ENCODE data around the gene NCAPD2.
"Not testable (repeated sequence)": the region's sequence is repeated elsewhere in the genome, so short reads cannot be mapped to it uniquely, and the experiment has no call there.

Gene NCAPD2

DNA sequence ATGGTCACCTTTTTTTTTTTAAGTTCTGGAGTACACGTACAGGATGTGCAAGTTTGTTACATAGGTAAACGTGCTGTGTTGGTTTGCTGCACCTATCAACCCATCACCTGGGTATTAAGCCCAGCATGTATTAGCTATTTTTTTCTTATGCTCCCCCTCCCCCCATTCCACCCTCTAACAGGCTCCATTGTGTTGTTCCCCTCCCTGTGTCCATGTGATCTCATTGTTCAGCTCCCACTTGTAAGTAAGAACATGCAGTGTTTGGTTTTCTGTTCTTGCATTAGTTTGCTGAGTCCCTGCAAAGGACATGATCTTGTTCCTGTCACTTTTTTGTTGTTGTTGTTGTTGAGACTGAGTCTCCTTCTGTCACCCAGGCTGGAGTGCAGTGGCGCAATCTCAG, 3.4 kb downstream of the NCAPD2 start:
- not testable (repeated sequence) for DNase-seq (ENCODE audit: low spot score)

DNA sequence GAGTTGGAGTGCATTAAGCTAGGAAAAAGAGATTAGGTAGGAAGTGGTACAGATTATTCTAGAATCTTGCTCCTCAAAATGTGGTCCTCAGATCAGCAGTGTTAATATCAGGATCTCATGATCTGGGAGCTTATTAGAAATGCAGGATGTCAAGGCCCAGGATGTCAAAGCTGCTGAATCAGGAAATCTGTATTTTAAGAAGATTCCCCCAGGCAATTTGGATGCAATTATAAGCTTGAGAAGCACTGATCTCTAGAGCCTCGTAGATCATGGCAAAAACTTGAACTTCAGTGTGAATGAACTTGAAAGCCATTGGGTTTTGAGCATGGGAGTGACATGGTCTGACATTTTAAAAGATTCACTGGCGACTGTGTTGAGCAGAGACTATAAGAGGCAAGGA, 6.6 kb downstream of the NCAPD2 start:
- DNase-seq (ENCODE audit: low spot score), result no peak

DNA sequence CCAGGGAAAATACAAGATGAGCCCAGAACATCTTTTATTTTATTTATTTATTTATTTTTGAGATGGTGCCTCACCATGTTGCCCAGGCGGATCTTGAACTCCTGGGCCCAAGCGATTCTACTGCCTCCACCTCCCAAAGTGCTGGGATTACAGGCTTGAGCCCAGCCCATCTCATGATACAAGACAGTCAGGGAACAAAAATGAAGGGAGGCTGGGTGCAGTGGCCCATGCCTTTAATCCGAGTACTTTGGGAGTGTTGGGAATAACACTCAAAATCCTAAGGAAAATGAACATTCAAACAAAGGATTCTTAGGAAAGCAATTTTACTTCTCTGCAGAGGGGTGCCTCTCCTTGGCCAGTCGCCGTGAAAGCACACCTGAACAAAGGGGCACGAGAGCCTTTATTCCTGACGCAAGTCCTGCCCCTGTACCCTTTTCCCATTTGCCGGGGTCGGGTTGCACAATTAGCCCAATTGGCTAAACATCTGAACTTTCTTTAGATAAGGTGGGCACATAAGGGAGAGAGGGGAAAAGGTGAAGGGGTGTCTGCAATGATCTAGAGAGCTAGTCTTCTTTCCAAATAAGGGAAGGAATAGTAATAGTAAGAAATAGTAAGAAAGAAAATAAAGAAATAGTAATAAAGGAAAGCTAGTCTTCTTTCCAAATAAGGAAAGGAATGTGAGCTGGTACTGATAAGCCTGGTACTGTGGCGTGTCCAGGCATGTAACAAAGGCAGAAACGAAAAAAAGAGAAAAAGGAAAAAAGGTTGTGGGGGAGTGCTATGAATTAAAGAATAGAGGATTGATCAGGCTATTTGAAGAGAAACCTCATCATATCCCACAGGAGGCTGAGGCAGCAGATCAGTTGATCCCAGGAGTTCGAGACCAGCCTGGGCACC, 13.4 kb downstream of the NCAPD2 start:
- no peak for DNase-seq (ENCODE audit: low spot score)

DNA sequence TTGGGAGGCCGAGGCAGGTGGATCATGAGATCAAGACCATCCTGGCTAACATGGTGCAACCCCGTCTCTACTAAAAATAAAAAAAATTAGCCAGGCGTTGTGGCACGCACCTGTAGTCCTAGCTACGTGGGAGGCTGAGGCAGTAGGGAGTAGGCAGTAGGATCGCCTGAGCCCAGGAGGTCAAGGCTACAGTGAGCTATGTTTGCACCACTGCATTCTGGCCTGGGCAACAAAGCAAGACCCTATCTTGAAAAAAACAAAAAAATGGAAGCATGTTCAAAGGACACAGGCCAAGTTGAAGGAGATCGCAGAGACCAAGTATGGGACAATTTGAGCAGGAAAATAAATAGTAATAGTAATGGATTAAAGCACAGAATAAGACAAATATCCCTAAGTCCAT, 14.2 kb downstream of the NCAPD2 start:
- DNase-seq (ENCODE audit: low spot score), result no peak

DNA sequence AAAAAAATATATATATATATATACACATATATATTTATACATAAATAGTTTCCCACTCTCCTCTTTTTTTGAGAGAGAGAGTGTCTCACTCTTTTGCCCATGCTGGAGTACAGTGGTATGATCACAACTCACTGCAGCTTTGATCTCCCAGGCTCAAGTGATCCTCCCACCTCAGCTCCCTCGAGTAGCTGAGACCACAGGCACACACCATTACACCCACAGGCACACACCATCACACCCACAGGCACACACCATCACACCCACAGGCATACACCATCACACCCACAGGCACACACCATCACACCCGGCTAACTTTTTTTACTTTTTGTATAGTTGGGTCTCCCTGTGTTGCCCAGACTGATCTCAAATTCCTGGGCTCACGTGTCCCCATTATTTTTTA, 26.3 kb downstream of the NCAPD2 start:
- no peak for DNase-seq (ENCODE audit: low spot score)

DNA sequence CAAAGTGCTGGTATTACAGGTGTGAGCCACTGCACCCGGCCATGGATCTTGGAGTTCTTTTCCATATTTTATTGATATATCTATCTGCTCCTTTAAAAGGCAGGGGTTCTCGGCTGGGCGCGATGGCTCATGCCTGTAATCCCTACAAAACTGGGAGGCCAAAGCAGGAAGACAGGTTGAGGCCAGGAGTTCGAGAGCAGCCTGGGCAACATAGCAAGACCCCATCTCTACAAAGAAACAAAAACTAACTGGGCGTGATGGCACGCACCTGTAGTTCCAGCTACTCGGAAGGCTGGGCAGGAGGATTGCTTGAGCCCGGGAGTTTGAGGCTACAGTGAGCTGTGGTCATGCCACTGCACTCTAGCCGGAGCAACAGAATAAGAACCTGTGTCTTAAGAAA, 28.3 kb downstream of the NCAPD2 start:
- no peak for DNase-seq (ENCODE audit: low spot score)

DNA sequence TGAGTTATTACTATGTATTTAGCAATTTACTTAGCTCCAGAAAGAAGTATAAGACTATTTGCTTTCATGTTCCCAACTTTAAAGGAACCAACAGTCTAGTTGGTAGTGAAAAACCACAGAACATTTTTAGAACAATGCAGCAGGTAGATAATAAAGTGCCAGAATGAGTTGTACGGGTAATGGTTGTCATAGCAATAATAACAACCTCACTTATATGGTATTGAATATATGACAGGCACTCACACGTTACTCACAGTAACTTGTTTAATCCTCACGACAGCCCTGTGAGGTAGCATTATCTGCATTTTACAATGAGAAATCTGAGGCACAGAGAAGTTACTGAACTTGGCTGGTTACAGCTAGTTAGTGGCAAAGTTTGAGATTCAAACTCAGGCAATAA, 29.8 kb downstream of the NCAPD2 start:
- no peak for DNase-seq (ENCODE audit: low spot score)

DNA sequence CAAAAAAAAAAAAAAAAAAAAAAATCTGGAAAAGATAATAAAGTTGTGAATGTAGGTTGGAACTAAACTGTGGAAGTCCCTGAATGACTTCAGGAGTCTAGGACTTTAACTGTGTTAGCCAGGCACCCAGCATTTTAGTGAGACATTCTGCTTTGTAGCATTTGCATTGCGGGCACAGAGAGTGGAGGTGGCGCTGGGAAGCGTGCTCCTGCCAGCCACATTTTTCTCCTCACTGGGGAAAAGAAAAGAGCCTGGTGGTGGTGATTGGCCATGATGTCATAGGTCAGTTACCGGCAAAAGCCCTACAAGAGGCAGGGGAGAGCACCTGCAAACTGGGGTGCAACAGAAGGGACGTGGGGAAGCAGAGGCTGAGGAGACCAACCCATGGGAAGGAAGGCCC, 30.7 kb downstream of the NCAPD2 start:
- DNase-seq (ENCODE audit: low spot score), result no peak

DNA sequence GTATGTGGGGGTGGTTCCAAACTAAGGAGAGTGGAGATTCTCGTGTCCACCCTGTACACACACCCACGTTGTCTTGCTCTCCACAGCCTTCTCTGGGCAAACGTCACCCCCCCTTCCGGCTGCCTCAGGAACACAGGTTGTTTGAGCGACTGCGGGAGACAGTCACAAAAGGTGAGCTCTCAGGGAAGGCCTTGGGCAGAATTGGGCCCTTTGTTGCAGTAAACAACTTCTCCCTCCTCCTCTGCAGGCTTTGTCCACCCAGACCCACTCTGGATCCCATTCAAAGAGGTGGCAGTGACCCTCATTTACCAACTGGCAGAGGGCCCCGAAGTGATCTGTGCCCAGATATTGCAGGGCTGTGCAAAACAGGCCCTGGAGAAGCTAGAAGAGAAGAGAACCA, 32.3 kb downstream of the NCAPD2 start:
- DNase-seq (ENCODE audit: low spot score), result no peak

DNA sequence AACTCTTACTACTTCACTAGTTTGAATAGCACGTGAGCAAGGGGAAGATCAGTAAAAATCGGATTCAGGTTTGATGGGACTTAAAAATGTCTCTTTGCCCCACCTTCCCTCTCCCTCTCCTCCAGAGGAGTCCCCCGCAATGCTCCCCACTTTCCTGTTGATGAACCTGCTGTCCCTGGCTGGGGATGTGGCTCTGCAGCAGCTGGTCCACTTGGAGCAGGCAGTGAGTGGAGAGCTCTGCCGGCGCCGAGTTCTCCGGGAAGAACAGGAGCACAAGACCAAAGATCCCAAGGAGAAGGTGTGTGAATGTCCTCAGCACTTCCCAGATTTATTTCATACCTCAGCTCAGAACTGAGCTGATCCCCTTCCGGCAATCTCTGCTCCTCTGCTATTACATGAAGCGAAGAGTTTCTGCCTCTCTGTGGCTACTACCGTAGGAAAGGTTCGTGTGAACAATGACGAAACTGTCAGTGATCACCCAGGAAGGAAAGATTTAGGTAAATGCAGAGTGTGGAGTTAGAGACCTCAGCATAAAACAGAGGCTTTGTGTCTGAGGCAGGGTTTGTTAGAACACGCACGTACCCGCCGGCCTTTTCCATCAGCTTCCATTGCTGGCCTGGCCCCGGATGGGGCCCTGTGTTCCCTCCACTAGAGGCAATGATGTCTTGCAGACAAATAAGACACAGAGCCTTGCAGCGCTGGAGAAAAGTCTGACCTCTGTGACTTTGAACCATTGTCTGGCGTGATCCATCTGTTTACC, 33.0 kb downstream of the NCAPD2 start:
- no peak for DNase-seq (ENCODE audit: low spot score)

DNA sequence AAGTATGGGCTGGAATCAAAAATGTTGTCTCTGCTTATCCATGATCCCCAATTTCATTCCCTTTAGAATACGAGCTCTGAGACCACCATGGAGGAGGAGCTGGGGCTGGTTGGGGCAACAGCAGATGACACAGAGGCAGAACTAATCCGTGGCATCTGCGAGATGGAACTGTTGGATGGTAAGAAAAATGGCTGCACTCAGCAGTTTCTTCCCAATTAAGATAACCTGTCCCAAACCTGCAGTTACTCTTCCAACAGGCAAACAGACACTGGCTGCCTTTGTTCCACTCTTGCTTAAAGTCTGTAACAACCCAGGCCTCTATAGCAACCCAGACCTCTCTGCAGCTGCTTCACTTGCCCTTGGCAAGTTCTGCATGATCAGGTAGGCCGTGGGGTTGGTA, 33.8 kb downstream of the NCAPD2 start:
- DNase-seq (ENCODE audit: low spot score), result no peak

DNA sequence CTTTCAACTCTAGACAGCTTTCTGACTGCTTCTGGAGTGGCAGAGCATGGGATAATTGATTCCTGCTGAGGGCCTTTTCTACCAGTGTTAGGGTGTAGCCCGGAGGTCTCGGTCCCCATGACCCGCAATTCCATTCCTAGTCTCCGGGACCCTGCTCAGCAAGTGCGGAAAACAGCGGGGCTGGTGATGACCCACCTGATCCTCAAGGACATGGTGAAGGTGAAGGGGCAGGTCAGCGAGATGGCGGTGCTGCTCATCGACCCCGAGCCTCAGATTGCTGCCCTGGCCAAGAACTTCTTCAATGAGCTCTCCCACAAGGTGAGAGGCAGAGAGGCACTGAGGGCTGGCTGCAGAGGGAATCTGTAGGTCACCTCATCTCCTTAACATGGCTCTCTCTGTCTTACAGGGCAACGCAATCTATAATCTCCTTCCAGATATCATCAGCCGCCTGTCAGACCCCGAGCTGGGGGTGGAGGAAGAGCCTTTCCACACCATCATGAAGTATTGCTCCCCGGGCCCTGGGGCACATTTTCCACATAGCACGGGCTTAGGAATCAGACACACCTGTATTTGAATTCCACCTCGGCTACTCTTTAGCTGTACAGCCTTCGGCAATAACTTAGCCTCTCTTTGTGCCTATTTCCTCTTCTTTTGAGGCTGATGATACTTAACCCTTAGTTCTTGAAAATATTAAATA, 34.8 kb downstream of the NCAPD2 start:
- no peak for DNase-seq (ENCODE audit: low spot score)

DNA sequence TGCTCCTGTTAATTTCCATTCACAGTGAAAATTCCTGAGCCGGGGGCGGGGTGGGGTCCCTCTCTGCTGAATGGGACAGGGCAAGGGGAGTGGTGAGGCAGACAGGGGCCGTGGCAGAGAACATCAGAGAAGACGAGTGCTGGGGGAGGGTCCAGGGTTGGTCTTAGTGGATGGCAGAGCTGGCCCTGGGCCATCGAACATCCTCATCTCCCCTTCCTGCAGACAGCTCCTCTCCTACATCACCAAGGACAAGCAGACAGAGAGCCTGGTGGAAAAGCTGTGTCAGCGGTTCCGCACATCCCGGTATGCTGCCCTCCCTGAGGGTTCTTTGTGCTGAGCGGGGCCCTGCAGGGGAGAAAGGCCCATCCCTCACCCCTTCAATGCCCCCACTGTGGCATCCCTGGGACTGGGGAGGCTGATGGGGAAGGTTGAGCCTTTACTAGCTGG, 35.4 kb downstream of the NCAPD2 start:
- no peak for DNase-seq (ENCODE audit: low spot score)

DNA sequence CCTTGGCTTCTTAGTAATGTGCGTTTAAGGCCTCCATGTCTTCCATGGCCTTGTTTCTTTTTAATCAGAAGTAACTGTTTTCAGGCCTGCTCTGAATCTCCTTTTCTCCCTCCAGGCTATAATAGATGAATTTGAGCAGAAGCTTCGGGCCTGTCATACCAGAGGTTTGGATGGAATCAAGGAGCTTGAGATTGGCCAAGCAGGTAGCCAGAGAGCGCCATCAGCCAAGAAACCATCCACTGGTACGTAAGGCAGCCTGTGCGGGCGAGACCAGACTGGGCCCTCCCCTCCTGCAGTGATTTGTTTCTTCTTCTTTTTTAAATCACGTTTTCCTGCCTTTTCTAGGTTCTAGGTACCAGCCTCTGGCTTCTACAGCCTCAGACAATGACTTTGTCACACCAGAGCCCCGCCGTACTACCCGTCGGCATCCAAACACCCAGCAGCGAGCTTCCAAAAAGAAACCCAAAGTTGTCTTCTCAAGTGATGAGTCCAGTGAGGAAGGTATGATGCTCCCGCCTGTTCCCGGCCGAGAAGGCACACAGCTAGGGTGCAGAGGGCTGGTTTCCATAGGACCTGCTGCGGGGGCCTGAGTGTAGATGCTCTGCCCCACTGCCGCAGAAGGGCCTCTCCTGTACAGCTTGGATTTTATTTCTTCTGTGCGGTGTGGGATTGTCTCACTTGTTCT, 36.8 kb downstream of the NCAPD2 start:
- no peak for DNase-seq (ENCODE audit: low spot score)

DNA sequence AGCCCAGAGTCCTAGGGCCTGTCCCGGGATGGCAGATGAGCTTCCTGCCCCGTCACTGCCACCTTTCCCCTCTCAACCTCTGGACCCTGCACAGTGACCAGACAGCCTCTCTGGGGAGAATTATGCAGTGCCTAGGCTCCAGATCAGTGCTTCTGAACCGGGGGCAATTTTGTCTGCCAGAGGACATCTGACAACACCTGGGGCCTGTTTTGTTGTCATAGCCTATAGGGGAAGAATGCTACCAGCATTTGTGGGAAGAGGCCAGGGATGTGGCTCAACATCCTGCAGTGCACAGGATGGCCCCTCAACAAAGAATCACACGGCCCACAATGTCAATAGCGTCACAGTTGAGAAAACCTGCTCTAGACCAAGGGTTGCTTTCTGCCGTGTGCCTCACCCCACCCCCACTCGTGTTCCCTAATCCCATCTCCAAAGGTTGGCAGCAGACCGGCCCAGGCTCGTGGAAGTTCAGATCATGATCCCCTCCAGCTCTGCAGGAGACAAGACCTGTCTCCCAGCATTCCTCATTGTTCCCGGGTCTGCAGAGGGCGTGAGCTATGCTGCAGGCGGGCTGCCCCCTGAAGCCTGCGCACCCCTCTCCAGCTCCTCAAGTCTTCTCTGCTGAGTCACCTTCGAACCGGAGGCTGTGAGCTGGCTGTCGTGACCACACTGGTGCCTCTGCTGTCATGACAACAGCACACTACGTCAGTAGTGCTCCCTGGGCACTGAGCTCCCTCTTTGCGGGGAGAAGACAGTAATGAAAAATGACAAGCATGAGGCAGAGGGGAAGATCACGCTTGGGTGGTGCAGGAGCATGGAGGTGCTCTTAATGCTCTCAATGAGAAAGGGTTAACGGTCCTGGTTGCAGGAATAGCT, 38.4 kb downstream of the NCAPD2 start:
- peak; percentile 93 for DNase-seq (ENCODE audit: low spot score)

DNA sequence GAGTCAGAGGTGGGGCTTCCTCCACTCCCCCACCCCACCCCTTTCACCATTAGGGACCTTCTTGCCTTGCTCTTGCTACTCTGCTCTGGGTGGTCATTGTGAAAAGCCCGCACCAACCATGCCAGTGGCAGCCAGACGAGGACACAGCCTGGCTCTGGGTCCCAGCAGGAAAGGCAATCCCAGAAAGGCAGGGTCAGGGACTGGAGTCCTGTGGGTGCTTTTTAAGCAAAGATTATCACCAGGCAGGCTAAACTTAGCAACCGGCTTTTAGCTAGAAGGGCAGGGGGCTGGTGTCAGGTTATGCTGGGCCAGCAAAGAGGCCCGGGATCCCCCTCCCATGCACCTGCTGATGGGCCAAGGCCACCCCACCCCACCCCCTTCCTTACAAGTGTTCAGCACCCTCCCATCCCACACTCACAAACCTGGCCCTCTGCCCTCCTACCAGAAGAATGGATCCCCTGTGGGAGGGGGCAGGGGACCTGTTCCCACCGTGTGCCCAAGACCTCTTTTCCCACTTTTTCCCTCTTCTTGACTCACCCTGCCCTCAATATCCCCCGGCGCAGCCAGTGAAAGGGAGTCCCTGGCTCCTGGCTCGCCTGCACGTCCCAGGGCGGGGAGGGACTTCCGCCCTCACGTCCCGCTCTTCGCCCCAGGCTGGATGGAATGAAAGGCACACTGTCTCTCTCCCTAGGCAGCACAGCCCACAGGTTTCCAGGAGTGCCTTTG, 39.2 kb downstream of the NCAPD2 start:
- peak; percentile 62 for DNase-seq (ENCODE audit: low spot score)

DNA sequence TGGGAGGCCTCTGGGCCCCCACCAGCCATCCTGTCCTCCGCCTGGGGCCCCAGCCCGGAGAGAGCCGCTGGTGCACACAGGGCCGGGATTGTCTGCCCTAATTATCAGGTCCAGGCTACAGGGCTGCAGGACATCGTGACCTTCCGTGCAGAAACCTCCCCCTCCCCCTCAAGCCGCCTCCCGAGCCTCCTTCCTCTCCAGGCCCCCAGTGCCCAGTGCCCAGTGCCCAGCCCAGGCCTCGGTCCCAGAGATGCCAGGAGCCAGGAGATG, 39.7 kb downstream of the NCAPD2 start:
- DNase-seq (ENCODE audit: low spot score), result peak; percentile 18

DNA sequence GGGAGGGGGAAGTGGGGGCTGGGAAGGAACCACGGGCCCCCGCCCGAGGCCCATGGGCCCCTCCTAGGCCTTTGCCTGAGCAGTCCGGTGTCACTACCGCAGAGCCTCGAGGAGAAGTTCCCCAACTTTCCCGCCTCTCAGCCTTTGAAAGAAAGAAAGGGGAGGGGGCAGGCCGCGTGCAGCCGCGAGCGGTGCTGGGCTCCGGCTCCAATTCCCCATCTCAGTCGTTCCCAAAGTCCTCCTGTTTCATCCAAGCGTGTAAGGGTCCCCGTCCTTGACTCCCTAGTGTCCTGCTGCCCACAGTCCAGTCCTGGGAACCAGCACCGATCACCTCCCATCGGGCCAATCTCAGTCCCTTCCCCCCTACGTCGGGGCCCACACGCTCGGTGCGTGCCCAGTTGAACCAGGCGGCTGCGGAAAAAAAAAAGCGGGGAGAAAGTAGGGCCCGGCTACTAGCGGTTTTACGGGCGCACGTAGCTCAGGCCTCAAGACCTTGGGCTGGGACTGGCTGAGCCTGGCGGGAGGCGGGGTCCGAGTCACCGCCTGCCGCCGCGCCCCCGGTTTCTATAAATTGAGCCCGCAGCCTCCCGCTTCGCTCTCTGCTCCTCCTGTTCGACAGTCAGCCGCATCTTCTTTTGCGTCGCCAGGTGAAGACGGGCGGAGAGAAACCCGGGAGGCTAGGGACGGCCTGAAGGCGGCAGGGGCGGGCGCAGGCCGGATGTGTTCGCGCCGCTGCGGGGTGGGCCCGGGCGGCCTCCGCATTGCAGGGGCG, 40.2 kb downstream of the NCAPD2 start, which contains the start of gene GAPDH:
Gene GAPDH, plus strand, starts transcription at position 595 of the 772 bp plus-strand sequence. CDS start 316 bp downstream, outside the sequence.
- peak; percentile 94 for DNase-seq (ENCODE audit: low spot score)

DNA sequence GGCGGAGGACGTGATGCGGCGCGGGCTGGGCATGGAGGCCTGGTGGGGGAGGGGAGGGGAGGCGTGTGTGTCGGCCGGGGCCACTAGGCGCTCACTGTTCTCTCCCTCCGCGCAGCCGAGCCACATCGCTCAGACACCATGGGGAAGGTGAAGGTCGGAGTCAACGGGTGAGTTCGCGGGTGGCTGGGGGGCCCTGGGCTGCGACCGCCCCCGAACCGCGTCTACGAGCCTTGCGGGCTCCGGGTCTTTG, 40.7 kb downstream of the NCAPD2 start:
- no peak for DNase-seq (ENCODE audit: low spot score)

Measured in AG08396 (cell line).